GM18508 (cell line): ENCODE results near the gene ZNF213.
A peak's percentile ranks its signal among the peaks of the same experiment; 100 is the strongest.

Experiments
- ATAC-seq: cut with Tn5 transposase; IDR thresholded peaks from one replicate; pipeline ENCODE4 v1.9.1; 2021; ENCODE audit warnings: moderate number of reproducible peaks; ENCODE audit not compliant: insufficient read depth, unreplicated experiment

The ZNF213 gene

DNA sequence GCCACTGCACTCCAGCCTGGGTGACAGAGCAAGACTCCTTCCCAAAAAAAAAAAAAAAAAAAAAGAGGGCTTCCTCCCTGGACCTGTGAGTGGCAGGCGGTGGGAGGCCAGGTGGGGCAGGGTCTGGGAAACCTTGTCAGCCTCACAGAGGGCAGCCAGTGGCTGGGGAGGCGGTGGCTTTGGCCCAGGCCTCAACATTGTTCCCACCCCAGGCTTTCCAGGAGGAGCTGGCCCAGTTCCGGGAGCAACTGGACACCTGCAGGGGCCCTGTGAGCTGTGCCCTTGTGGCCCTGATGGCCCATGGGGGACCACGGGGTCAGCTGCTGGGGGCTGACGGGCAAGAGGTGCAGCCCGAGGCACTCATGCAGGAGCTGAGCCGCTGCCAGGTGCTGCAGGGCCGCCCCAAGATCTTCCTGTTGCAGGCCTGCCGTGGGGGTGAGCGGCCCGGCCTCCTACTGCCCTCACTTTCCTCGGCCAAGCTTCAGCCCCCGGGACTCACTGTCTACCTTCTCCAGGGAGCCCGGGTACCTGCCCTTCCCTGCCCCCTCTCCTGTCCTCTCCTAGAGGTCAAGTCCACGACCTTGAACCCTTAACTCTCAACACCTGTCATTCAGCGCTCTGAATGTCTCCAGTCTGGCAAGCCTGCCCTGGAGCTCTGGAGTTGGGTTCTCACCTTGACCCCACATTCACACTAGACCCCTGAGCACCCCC, 12.4 kb downstream of the ZNF213 start:
- no peak for ATAC-seq

DNA sequence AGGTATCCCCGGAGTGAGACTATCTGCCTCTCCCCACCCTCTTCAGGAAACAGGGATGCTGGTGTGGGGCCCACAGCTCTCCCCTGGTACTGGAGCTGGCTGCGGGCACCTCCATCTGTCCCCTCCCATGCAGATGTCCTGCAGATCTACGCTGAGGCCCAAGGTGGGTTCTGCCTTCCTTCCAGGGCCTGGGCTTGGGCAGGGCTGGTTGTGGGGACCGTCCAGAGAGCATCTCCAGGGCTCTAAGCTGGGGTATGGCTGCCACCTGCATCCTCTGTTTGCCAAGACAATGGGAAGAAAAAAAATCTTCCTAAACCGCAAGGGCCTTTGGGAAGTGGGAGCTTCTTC, 12.9 kb downstream of the ZNF213 start:
- no peak for ATAC-seq

GRCh38 chr16:3148256-3149192, 13.7 kb downstream of the ZNF213 start:
- ATAC-seq, result no peak

DNA sequence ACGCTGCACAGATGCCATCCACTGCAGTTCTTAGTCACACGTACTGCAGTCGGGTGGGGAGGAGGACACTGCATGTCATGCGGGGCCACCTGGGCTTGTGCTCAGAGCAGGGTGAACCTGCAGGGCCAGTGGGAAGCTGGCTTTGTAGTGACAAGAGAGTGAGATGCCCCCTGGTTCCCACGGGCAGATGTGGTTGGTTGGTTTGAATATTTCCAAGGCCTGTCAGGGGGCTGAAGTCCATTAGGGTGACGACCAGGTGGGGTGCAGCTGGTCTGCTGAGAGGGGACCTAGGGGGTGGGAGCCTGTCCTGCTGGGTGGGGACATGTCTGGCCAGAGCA, 14.3 kb downstream of the ZNF213 start:
- ATAC-seq, result no peak

DNA sequence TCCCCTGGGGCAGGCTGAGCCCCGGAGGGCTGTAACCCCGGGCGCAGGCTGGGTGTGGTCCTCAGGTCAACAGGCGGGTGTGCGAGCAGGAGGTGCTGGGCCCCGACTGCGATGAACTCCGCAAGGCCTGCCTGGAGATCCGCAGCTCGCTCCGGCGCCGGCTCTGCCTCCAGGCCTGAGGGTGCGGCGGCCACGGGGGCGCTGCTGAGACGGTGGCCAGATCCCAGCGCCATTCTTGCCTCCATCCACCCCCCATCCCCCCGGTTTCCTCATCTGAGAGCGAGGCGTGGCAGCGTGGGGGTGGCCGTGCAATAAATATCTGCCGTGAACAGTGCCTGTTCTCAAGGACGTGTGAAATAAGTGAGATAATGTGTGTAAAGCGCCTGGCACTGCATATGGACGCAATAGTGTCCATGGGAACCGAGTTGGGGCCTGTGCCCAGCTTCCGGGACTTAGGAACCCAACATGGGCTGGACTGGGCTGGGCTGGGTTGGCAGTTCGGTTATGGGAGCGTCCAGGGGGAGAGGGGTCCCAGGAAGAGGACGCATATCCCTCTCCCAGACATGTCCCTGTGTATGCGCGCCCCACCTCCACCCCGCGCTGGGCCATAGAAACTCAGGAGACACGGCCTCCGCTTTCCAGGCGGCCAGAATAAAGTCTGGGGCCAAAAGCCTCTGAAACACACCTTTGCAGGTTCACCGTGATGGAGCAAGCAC, 15.0 kb downstream of the ZNF213 start:
- no peak for ATAC-seq

GRCh38 chr16:3150346-3151218, 15.8 kb downstream of the ZNF213 start:
- peak; percentile 50 for ATAC-seq

DNA sequence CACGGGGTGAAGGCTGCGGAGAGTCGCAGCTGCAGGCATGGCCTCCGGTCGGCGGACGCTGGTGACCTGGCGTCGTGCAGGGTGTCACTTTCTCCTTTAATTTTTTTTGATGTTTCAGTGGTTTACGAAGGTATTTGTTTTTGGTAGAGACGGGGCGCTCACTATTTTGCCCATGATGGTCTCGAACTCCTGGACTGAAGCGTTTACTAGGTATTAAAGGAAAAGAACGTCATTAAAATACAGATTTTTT, 17.1 kb downstream of the ZNF213 start:
- no peak for ATAC-seq

DNA sequence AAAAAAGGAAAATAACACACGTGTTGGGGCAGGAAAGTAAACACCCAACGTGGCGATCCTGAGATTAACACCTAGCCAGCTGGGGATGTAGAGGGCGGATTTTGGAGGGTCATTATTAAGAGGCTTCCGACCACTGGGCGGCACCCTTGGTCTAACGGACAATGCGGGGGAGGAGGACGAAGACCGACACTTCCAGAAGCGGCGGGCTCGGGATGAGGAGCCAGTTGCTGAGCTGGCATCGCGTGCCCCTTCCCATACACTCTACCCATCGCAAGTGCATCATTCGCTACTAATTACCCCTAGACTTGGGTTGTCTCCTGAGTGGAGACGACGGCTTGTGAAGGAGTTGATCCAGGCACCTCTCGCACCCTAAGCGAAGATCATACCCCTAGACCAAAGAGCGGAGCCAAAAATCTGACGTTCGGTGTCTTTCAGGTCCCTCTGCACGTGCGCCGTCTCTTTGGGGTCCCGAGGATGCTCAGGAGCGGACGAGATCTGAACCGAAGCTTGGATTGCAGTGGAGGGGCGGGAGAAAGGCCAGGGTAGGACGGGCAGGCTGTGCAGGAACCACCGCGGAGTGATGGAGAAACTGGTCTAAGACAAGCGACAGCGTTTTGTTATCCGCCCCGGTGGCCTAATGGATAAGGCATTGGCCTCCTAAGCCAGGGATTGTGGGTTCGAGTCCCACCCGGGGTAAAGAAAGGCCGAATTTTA, 17.6 kb downstream of the ZNF213 start:
- ATAC-seq, result no peak

- no peak for ATAC-seq
These were observed 18.2 kb downstream of the ZNF213 start for GRCh38 chr16:3152991-3153368.

DNA sequence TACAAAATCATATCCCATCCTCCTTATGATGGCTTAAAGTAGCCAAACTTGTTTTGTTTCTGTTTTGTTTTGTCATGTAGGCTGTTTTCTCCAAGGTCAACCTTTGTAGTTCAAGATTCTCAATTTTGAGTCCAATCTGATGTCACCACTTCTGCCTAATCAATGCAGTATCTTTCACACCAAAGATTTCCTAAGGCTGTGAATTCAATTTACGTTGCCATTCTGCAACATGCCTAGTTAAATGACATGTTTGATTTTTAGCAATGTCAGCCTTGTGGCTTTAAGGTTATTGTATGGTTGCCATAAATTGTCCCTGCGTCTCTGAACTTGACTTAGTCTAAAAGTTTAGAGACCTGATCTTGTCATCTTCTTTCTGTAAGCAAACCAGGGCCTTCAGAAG, 20.4 kb downstream of the ZNF213 start:
- ATAC-seq, result no peak

- ATAC-seq, result no peak
These were observed 21.1 kb downstream of the ZNF213 start for GRCh38 chr16:3155972-3156371.

DNA sequence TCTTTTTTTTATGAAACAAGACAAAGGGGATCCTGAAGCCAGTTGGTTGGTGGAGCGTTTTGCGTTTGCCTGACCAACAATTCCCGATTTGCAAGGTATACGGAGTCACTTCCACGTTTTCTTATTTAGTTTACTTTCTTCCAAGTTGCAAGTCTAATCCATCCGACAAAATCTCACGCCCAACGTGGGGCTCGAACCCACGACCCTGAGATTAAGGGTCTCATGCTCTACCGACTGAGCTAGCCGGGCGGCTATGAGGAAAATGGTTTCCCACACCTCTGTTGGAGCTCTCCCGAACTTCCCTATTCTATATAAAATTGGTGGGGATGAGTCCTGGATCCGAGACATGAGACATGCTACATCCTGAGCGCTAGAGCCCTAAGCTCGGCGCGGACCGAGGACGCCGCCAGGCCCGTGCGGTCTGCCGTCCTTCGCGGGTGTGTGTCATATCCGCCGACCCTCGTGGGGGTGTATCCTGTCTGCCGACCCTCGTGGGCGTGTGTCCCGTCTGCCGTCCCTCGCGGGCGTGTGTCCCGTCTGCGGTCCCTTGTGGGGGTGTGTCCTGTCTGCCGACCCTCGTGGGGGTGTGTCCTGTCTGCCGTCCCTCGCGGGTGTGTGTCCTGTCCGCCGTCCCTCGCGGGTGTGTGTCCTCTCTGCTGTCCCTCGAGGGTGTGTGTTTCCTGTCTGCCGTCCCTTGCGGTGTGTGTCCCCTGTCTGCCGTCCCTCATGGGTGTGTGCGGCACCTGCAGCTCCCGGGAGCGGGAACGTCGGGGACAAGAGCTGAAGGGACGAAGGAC, 22.6 kb downstream of the ZNF213 start:
- no peak for ATAC-seq

GRCh38 chr16:3158026-3158509, 23.2 kb downstream of the ZNF213 start:
- ATAC-seq, result no peak

DNA sequence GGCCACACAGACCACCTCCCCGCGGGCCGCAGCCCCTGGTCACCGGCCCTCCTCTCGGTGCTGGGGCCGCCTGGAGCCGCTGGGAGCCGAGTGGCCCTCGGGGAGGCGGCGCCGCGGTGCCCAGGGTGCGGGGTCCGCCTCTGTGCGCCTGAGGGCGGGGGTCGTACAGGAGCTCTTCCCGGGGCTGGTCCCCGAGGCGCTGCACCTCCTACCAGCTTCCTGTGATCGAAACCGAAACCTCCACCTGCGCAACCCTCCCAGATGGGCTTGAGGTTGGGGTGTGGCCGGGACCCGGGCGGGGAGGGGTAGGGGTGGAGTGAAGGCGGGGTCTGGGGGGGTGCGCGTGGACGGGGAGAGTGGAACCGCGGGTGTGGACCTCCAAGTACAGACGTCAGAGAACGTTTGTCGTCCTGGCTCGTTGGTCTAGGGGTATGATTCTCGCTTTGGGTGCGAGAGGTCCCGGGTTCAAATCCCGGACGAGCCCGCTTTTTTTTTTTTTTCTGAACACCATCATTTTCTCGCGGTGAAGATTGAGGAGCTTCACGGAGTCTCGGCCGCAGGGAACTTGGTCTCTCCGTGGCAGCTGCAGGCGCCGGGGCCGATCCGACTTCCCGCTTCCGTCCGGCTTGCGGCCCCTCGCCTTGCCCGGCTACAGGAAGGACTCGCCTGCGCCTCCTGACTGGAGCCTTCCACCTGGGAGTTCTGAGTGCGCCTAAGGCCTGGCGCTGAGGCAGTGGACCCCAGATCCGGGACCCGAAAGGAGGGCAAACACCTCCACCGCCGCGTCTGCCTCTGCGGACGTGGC, 23.9 kb downstream of the ZNF213 start:
- ATAC-seq, result no peak

DNA sequence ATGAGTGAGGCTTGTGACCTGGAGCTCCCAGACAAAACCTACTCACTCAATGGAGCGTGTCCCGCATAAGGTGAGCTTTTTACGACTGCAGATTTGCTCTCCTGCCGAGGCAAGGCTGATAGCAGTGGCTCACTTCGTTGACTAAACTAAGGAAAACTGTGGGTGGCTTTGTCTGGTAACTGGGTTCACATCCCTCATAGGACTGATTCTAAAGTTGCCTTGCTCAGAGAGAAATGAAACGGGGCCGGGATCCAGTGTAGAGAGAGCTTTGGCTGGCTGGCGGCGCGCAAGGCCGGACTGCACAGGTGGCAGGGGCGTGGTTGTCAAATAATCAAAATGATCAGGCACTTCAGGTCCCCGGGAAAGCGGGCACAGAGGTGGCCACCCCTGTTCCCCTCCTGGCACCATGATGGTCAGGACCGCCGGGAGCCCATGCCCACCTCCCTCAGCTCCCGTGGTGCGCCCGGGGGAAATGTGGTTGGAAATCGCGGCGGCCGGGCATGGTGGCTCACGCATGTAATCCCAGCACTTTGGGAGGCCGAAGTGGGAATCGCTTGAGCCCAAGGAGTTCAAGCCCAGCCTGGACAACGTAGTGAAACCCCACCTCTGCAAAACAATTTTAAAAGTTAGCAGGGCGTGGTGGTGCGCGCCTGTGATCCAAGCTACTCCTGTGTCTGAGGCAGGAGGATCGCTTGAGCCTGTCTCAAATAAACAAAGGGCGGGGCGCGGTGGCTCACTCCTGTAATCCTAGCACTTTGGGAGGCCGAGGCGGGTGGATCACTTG, 26.6 kb downstream of the ZNF213 start:
- ATAC-seq, result no peak

- no peak for ATAC-seq
These were observed 29.5 kb downstream of the ZNF213 start for GRCh38 chr16:3164121-3164991.
